Mesenteric fat pad (tissue), 1 donor: ENCODE results near the gene TMEM132D. TPM values are rescaled to one million over a fixed set of nuclear protein-coding genes. Genes with fewer than 3 reads are reported as not detected.
"Not testable (repeated sequence)": the region's sequence is repeated elsewhere in the genome, so short reads cannot be mapped to it uniquely, and the experiment has no call there.

Experiments used
- DNase-seq: peaks from one replicate; pipeline ENCODE4 v3.0.0-alpha.2; 2020; ENCODE audit warnings: low spot score
- total RNA-seq: library from RNA; stranded (reverse); fragmentation: NEBNext Ultra II Directional; extraction: Animal tissue kit (Norgen Biotek cat#: 25700); gene quantifications from one replicate; pipeline ENCODE4 v1.2.1, GENCODE V29; 2021
- donor health status: DM: yes; HTN: yes; CAD: no.

TMEM132D gene
- total RNA-seq, 1 donor from 2014 or later = not detected

GRCh38 chr12:129076441-129077320, 827.1 kb downstream of the TMEM132D start:
- DNase-seq = no peak

- DNase-seq = no peak
These were observed 828.2 kb downstream of the TMEM132D start for GRCh38 chr12:129075460-129076208.

GRCh38 chr12:129074379-129074778, 829.4 kb downstream of the TMEM132D start:
- peak; percentile 79 for DNase-seq

GRCh38 chr12:129073157-129073915, 830.5 kb downstream of the TMEM132D start:
- no peak for DNase-seq

- DNase-seq = no peak
These were observed 832.5 kb downstream of the TMEM132D start for GRCh38 chr12:129071362-129071761.

GRCh38 chr12:129069886-129070285, 833.9 kb downstream of the TMEM132D start:
- DNase-seq = no peak

GRCh38 chr12:129068684-129069083, 835.1 kb downstream of the TMEM132D start:
- DNase-seq = no peak

- DNase-seq = no peak
These were observed 836.3 kb downstream of the TMEM132D start for GRCh38 chr12:129067491-129067890.

GRCh38 chr12:129064209-129064855, 839.5 kb downstream of the TMEM132D start:
- DNase-seq = no peak

- DNase-seq = peak; percentile 60
These were observed 840.2 kb downstream of the TMEM132D start for GRCh38 chr12:129063600-129063999.

- no peak for DNase-seq
These were observed 850.6 kb downstream of the TMEM132D start for GRCh38 chr12:129053232-129053631.

GRCh38 chr12:129052373-129052772, 851.5 kb downstream of the TMEM132D start:
- no peak for DNase-seq

GRCh38 chr12:129049917-129050316, 853.9 kb downstream of the TMEM132D start:
- DNase-seq = no peak

- not testable (repeated sequence) for DNase-seq
These were observed 860.5 kb downstream of the TMEM132D start for GRCh38 chr12:129043334-129043733.

GRCh38 chr12:129036135-129036534, 867.7 kb downstream of the TMEM132D start:
- no peak for DNase-seq

- no peak for DNase-seq
These were observed 869.1 kb downstream of the TMEM132D start for GRCh38 chr12:129034558-129035289.

- DNase-seq = no peak
These were observed 875.0 kb downstream of the TMEM132D start for GRCh38 chr12:129028844-129029243.

GRCh38 chr12:129025055-129025454, 878.8 kb downstream of the TMEM132D start:
- DNase-seq = no peak
